ENCODE measurements around the gene GNG14.
A peak's percentile ranks its signal among the peaks of the same experiment; 100 is the strongest.
"Not testable (repeated sequence)": the region's sequence is repeated elsewhere in the genome, so short reads cannot be mapped to it uniquely, and the experiment has no call there.

Gene GNG14

DNA sequence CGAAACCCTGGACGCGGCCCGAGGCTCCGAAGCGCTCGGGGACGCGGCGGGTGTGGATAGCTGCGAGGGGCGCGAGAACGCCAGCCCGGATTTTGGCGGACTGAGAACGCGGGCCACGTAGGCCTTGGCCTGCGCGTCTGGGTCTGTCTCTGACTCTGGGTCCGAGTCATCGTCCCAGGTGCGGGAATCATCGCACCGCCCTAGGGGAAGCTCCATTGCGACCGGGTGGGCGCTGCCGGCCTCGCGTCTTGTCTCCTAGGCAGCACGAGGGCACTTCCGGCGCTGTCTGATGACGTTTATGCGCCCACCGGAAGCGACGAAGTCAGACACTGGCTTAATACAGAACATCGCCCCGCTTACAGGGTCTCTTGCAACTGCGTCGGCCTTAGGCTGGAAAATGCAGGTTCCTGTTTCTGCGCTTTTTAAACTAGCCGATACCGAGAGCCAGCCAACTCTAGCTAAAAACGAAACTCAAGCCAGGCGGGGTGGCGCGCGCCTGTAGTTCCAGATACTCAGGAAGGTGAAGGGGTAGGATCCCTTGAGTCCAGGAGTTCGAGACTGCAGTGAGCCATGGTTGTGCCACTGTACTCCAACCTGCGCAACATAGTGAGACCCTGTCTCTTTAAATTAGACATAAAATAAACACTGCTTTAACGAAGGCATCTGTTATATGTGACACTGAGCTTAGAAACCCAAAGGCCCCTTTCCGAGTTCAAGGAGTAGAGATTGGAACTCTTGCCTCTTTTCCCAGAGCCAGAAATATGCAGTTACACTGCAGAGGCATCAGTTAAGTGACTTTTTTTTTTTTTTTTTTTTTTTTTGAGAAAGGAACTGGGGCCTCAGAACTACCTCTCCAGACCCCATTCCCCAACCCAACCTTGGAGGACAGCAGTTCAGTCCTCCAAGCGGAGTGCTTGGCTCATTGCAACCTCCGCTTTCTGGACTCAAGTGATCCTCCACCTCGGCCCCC lies 8.9 kb downstream of the GNG14 start, which contains the start of gene FBXW9:
TSS of gene FBXW9 (minus strand) at position 266 of the 970 bp plus-strand sequence. CDS start at position 216, 50 bp downstream.
- DNase-seq = peak; percentile 99

DNA sequence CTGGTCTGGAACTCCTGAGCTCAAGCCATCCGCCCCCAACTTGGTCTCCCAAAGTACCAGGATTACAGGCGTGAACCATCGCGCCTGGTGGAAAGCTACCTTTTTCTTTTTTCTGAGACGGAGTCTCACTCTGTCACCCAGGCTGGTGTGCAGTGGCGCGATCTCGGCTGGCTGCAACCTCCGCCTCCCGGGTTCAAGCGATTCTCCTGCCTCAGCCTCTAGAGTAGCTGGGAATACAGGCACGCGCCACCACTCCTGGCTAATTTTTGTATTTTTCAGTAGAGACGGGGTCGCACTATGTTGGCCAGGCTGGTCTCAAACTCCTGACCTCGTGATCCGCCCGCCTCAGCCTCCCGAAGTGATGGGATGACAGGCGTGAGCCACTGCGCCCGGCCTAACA lies 9.6 kb downstream of the GNG14 start:
- not testable (repeated sequence) for DNase-seq

DNA sequence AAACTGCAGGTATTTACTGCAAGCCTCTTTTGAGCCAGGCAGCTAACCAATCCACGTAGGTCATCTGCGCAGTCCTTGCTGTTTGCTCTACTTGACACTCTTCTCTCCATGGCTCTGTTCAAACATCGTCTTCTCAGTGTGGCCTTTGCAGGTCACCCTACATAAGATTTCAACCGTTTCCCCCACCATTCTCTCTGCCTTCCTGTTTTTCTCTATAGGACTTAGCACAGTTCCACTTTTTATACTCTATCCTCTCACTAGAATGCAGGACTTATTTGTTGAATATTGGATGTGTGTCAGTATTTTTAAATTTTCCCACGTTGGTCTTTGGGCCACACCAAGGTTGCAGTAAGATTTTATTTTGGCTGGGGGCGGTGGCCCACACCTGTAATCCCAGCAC lies 10.3 kb downstream of the GNG14 start:
- no peak for DNase-seq

DNA sequence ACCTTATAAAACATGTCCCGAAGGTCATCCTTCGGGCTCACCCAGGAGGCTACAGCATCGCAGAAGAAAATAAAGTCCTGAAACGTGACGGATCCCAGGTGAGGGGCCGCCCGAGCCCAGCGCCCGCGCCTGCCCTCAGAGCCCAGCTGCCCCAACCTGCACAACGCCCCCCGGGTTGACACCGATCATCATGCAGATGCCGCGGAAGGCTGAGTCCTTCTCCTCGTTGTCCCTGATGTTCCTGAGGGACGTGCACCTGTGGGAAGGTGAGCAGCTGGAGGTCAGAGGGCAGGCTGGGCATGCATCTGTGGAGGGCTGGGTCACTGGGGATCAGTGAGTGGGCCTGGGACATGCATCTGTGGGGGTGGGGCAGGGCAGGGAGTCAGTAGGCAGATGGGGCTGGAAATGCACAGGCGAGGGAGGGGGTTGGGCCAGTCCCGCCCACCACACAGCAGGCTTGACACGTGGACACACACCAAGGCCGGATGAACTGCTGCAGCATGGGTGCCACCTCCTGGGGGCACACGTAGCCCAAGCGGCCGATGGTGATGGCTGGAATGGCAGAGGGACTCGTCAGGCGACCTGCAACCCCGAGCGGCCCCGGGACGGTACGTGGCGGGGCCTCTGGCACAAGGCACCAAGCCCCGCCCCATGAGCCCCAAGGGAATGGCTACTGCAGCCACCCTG lies 13.9 kb downstream of the GNG14 start:
- no peak for DNase-seq

DNA sequence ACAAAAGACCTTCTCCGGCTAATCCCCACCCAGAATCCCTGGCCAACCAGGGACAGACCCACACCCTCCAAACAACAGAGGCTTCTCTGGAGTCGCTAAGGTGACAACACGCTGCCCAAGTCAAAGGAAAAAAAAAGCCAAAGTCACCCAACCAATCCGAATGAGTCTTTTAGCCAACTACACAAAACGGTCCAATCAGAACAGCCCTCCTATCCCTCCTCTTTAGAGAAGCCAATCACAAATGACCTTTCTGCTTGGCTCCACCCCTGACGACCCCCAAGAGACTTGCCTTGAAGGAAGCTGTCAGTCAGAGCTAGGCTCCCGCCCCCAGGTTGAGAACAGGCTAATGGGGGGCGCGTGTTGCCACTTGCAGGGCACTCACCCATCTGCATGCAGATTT lies 15.2 kb downstream of the GNG14 start:
- no peak for DNase-seq

DNA sequence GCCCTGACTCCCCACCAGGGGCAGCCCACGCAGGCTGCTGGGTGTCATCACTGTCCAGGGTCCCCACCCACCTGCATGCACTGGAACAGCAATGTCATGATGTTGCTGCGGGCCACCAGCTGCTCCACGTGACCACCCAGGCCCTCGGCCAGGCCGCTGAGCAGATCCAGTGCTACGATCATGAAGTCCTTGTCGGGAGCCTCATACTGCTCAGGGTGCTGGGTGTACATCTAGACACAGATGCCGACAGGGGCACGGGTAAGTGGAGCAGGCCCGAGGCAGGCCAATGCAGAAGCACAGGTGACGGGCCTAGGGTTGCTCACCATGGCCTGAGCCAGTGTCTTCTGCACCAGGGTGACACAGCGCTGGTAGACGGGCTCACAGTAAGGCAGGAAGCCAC lies 17.4 kb downstream of the GNG14 start:
- no peak for DNase-seq

DNA sequence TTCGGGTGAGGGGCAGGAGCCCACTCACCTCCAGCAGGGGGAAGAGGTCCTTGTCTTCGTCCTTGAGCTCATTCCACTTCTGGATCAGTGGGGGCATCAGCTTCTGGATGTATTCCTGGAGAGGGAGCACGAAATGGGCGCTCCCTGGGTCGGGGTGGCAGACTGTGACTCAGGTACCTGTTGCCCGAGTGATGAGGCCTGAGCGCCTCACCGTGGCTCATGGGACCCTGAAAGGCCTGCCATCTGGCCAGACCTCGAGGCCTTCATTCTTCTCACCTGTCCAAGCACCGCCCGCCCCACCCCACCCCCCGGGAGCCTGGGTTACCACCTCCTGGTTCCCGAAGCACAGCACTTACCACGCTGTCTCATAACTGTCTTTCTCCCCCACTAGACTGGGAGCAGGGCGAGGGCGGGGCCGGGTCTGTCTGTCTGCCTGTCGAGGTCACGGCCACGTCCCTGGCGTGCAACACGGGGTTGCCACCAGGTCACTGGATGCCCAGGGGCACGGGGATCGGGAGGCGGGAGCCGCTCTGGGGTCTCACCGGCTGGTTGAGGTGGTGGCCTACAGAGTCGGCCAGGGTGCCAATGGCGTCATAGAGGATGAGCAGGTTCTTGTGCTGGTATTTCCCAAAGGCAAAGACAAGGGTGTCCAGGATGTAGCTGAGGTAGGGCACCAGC lies 18.0 kb downstream of the GNG14 start:
- DNase-seq = no peak

DNA sequence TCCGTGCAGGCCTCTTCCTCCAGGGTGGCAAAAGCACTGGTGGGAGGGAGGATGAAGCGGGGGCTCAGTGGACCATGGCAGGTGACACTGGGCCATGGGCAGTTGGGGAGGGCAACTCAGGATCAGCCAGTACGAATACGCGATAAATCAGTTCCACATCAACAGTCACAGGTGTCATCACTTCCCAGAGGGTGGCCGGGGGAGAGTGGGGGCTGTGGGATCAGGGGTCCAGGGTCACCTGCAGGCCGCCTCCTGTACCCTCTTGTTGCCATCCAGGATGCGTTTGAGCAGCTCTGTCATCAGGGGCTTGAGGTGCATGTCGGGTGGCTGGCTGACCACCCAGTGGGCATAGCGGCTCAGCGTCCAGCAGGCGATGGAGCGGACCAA lies 18.5 kb downstream of the GNG14 start:
- DNase-seq = no peak

DNA sequence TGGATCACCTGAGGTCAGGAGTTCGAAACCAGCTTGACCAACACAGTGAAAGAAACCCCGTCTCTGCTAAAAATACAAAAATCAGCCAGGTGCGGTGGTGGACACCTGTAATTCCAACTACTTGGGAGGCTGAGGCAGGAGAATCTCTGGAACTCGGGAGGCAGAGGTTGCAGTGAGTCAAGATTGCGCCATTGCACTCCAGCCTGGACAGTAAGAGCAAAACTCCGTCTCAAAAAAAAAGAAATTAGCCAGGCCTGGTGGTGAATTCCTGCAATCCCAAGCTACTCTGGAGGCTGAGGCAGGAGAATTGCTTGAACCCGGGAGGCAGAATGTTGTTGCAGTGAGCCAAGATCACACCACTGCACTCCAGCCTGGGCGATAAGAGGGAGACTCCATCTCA lies 20.8 kb downstream of the GNG14 start:
- DNase-seq = no peak

DNA sequence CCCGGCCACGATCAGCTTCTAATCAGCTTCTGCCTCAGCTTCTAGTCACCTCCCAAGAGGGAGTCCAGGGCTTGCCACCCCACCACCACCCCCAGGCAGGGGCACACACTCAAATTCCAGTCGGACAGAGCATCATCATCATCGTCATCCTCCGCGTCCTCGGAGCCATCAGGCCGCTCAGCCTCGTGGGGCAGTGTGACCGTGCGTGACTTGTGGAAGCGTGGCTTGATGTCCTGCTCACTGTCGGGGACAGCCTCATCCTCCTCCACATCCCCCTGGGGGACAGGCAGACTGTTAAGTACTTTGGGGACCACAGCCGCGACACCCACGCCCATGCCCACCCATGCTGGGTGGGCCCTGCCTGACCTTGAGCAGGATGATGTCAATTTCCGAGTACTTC lies 23.4 kb downstream of the GNG14 start:
- DNase-seq = no peak

DNA sequence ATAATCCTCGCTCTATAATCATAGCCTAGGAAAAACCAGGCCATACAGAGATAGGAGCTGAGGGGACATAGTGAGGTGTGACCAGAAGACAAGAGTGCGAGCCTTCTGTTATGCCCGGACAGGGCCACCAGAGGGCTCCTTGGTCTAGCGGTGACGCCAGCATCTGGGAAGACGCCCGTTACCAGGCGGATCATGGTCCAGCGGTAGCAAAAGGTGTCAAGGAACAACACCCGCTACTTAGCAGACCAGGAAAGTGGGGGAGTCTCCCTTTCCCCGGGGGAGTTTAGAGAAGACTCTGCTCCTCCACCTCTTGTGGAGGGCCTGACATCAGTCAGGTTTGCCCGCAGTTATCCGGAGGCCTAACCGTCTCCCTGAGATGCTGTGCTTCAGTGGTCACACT lies 24.3 kb downstream of the GNG14 start:
- not testable (repeated sequence) for DNase-seq

DNA sequence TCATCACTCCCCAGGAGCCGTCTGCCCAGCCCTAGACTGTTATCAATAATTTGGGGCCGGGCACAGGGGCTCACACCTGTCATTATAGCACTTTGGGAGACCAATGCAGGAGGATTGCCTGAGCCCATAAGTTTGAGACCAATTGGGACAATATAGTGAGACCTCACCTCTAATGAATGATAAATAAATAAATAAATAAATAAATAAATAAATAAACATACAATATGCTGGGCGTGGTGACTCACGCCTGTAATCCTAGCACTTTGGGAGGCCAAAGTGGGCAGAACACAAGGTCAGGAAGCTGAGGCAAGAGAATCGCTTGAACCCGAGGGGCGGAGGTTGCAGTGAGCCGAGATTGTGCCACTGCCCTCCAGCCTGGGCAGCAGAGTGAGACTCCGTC lies 25.5 kb downstream of the GNG14 start:
- not testable (repeated sequence) for DNase-seq

DNA sequence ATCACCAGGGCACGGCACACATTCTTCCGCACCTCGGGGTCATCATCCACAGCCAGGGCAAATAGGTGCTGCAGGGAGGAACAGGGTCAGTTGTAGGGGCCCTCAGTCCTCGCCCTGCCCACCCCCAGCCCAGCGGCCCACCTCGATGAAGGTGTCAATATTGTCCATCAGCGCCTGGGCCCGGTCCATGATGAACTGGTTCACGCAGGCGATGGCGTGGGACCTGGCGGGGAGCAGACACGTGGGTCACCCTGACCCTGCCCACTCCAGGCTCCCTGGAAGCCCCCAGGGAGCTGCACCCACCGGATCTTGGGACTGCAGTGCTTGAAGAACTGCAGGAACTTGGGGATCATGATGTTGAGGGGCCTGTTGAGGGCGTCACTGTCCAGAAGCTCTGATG lies 27.3 kb downstream of the GNG14 start:
- no peak for DNase-seq

DNA sequence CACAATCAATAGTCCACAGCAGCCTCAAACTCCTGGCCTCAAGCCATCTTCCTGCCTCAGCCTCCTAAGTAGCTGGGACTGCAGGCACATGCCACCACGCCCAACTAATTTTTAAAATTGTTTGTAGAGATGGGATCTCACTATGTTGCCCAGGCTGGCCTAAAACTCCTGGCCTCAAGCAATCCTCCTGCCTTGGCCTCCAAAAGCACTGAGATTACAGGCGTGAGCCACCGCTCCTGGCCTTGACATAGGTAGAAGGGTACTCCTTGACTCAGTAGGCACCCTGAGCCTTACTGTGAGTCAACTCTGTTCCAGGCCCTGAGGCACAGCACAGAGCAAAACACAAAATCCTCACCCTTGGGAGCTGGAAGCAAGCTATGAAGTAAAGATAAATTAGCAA lies 28.1 kb downstream of the GNG14 start:
- no peak for DNase-seq

DNA sequence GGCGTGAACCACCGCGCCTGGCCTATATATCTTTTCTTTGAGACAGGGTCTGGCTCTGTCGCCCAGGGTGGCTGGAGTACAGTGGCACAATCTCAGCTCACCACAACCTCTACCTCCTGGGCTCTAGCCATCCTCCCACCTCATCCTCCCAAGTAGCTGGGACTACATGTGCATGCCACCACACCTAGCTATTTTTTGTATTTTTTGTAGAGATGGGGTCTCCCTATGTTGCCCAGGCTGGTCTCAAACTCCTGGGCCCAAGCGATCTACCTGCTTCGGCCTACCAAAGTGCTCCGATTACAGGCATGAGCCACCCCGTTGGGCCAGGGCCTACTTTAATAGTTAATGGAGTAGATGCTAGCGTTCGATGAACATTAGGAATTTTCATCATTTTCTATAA lies 32.5 kb downstream of the GNG14 start:
- DNase-seq = no peak

DNA sequence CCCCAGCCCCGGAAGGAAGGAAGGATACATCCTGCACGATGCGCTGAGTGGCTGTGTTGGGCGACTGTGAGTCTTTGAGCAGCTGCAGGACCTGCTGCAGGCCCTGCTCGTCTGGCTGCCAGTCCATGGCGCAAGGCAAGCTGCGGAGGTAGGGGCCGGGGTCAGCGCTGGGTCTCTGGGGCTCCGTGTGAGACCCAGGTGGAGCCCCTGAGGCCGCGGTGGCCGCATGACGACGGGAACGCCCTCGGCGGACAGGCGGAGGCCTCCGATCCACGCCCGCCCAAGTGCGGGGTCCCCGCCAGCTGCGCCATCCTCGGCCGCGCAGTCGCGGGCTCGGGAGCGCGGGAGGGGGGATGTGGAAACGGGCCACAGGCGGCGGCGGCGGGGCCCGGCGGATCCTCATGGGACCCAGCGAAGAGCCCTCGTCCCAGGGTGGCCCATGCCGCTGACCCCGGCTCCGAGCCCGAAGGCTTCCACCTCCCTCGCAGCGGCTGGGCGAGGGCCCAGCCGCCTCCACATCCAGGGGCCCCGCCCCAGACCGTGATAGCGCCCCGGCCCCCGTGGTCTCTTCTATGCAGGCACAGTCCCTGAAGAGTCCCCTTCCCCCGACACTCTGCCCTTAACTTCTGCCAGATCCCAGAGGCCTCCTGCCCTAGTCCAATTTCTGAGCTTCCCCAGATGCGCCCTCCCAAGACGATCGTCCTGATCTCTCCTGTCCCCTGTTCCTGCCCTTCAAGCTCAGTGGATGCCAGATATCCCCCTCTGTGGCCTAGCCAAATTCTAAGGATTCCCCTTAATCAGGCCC lies 33.3 kb downstream of the GNG14 start:
- DNase-seq = no peak

DNA sequence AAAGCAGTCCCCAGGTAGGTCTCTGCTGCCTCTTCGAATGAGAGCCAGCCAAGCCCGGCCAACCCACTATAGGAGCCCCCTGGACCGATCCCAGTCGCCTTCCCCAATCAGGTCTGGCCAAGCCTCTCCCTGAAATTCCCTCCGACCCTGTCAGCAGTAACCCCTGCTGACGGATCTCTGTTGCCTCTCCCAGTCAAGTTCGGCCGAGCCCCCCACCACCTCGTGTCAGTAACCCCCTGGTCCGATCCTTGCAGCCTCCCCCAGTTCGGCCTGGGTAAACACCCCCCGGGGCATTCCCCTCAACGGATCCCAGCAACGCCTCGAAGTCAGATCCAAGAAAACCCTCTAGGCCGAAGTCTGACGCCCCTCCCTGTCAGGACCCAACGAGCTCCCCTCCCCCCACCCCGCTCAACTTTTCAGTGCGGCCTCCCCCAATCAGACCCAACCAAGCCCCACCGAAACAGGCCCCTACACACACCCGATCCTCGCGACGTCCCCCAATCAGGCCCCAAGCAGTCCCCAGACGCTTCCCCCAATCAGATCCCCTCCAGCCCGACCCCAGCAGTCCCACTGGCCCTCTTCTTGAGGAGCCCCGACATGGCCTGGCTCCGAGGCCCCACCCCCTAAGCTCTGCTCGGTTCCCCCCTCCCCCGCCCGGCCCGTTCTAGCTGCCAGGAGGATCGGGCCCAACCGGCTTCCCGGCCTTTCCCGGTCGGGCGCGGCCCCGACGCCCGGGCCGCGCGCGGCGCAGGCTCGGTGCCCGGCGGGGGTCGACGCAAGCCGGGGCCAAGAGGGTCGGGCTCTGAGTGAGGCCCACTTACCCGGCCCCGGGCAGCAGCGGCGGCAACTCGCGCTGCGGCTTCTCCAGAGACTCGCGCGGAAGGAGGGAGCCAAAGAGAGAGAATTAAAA lies 34.1 kb downstream of the GNG14 start:
- DNase-seq = peak; percentile 43

DNA sequence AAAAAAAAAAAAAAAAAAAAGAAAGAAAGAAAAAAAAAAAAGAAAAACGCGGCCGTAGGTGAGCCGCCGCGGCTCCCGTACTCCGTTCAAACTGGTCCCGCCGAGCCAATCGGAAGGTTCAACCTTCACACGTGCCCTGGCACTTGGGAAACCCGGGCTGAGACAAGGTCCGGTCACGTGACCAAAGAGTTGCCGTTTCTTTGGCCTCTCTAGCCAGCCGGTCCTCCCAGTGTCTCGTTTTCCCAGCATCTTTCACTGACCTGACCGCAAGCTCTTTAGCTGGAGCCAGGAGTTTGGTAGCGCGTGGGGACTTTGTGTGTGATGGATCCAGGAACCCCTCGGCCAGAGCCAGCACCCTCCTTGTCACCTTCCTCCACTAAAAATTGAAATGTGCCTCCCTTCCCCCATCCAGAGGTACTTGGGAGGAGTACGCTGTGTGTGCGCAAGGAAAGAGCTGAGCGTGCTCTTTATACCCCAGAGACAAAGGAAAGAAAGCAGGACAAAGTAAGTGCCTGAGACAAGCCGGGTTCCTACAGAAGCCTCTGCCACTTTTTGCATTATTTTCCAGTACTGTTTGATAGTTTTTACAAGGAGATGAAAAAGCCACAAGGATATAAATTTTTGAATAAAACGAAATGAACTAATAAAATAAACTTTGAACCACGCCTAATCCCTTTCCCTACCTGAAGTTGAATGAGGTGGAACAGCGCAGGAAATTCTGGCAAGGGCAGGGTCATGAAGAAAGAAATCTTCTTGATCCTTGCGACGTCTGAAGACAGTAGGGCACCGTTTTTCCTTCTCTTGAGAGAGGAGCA lies 35.0 kb downstream of the GNG14 start:
- DNase-seq = peak; percentile 90

DNA sequence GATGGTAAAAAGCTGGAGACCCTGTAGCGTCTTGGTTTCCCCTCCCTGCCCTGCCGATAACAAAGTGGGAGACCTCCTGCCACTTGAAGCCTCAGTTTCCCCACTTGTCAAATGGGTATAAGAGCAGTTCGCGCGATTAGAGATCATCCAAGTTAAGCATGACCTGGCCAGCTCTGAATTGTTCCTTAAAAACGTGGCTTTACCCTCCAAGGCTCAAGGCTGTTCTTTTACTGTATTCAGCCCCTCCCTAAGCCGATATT lies 35.5 kb downstream of the GNG14 start:
- DNase-seq = no peak

DNA sequence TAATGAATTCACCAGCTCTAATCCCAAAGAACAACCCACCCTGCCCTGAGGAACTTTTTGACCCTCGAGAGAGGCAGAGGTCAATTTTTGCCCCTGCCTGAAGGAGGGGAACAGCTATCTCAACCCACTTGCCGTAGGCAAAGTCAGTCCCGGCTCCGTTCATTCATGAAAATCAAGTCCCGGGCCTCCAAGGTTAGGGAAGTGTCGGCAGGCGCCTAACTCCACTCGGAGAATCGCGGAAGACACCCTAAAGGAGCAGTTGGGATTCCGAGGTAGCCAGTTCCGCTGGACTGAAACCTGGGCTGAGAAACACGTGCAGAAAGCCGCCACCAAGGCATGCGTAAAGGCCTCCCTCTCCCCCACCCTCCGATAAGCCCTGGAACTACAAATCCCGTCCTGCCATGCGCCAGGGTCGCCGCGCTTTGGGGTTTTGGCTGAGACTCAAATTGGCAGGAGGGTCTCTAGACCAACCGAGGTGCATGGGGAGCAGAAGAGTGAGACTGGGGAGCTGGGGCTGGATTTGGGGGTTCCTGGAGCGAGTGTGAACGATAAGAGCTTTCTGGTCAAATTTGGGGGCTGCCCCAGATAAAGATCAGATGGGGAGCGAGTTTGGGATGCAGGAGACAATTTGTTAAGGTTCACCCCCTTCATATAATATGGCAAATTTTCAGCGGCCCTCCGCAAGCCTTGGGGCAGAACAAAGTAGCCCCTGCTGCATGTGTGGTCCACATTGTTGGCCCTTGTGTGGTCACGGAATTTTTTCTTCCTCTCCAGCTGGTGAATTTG lies 36.0 kb downstream of the GNG14 start, which contains the start of gene TNPO2:
TSS of gene TNPO2 (minus strand) at position 292 of the 786 bp plus-strand sequence. CDS start 2,955 bp downstream, outside the sequence.
- peak; percentile 48 for DNase-seq

Data from T-helper 9 cell (primary cell).